PC-3 (cell line): ENCODE results near the gene HK1.

Experiments
- CTCF ChIP-seq: fragments of 300-600 bp; sonication (generic); conservative IDR thresholded peaks from 2 replicates; pipeline ENCODE4 v1.5.1; 2017; ENCODE audit warnings: antibody characterized with exemption, low read depth, mild to moderate bottlenecking, low read length
- EZH2 ChIP-seq: fragments of 300-600 bp; sonication (generic); IDR thresholded peaks from one replicate; pipeline ENCODE4 v1.6.1; 2017; ENCODE audit warnings: antibody characterized with exemption, mild to moderate bottlenecking, low read length; ENCODE audit not compliant: unreplicated experiment
- EZH2phosphoT487 ChIP-seq: fragments of 300-600 bp; sonication (generic); IDR thresholded peaks from 2 replicates; pipeline ENCODE4 v1.6.1; 2018; ENCODE audit warnings: mild to moderate bottlenecking, antibody characterized with exemption, low read length, borderline replicate concordance

- TF ChIP-seq CTCF = no peak
- TF ChIP-seq EZH2phosphoT487 = no peak
- no peak for TF ChIP-seq EZH2
Observed at GRCh38 chr10:69358148-69358795, 80.0 kb downstream of the HK1 start.
